Kidney epithelial cell (primary cell): Measurements from ENCODE around the gene NEU1. TPM values are rescaled to one million over a fixed set of nuclear protein-coding genes. Genes with fewer than 3 reads are reported as not detected.
"Not testable (repeated sequence)": the region's sequence is repeated elsewhere in the genome, so short reads cannot be mapped to it uniquely, and the experiment has no call there.

ENCODE experiments used
- DNase-seq: peaks from one replicate; pipeline ENCODE4 v3.0.0-alpha.2; 2010; ENCODE audit warnings: low read depth
- H3K27me3 ChIP-seq: 2 replicates; pipeline ENCODE4 v1.6.0; 2011; ENCODE audit warnings: low read length; ENCODE audit not compliant: control insufficient read depth, insufficient read depth
- H3K36me3 ChIP-seq: 2 replicates; pipeline ENCODE4 v1.5.1; 2011; ENCODE audit warnings: low read length; ENCODE audit not compliant: control insufficient read depth, insufficient read depth
- H3K4me3 ChIP-seq: 2 replicates; pipeline ENCODE4 v1.5.1; 2011; ENCODE audit warnings: low read depth, mild to moderate bottlenecking, control low read depth, low read length
- CTCF ChIP-seq: IDR thresholded peaks from 2 replicates; pipeline ENCODE4 v1.5.1; 2011; ENCODE audit warnings: mild to moderate bottlenecking, moderate library complexity, low read length, control low read depth, inconsistent platforms; ENCODE audit not compliant: insufficient read depth, poor library complexity, severe bottlenecking
- total RNA-seq: library from RNA; depleted of rRNA; stranded (reverse); fragments of >200 nt; gene quantifications from 2 replicates; pipeline ENCODE4 v1.2.3, GENCODE V29; 2015

The NEU1 gene
- total RNA-seq, 1 donor from 2014 or later: 152 TPM

DNA sequence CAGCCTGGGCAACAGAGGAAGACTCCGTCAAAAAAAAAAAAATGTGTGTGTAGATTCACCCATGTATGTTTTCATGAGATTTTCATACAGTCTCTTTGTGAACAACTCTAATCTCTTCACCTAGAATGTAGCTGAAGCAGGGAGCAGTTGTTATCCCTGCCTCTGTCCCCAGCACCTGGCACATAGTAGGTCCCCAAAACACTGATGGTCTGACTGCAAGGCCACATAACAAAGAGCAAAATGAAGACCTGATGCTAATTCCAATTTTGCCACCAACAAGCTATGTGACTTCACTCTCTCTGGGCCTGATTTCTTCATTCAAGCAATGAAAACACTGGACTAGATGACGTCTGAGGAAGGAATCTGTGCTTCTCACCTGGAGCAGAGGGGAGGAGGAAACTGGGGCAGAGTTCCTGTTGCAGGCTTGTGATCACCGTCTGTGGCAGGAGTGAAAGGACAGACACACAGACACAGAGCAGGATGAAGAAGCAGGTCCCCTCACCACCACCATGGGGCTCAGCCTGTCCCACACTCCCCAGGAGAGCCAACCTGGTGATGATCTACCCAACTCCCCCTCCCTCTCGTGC lies 11.6 kb upstream of the NEU1 start:
- Histone ChIP-seq H3K36me3 (no peaks in the 10 kb centered on the region), H3K4me3 (no peak overlapping the region), H3K27me3 (no peaks in the 10 kb centered on the region)
- TF ChIP-seq CTCF: no peak
- no peak for DNase-seq

GRCh38 chr6:31871046-31871659 lies 8.5 kb upstream of the NEU1 start:
- DNase-seq: no peak
- TF ChIP-seq CTCF: no peak
- Histone ChIP-seq H3K4me3 (no peak overlapping the region), H3K36me3 (no peaks in the 10 kb centered on the region), H3K27me3 (no peaks in the 10 kb centered on the region)

GRCh38 chr6:31870385-31870921 lies 7.8 kb upstream of the NEU1 start:
- no peaks in the 10 kb centered on the region for H3K27me3 ChIP-seq
- TF ChIP-seq CTCF: no peak
- DNase-seq: no peak
- H3K36me3 ChIP-seq: no peaks in the 10 kb centered on the region
- H3K4me3 ChIP-seq: no peak overlapping the region

DNA sequence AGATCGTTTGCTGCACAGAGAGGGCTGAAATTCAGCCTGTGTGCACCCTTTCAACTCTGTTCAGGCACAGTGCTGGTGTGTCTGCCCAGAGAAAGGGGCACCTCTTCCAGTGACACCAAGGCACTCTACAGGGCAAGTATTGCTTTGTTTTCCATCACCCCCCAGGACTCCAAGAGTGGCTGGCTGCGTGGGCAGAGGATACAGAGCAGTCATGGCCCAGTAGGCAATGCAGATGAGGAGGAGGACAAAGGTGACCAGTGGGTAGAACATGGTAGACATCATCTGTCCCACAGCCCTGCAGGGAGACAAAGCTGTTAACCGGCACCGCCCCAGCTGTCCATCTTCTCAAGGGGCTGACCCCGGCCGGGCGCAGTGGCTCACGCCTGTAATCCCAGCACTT lies 6.7 kb upstream of the NEU1 start:
- TF ChIP-seq CTCF: no peak
- no peak for DNase-seq
- no peaks in the 10 kb centered on the region for H3K27me3 ChIP-seq
- H3K36me3 ChIP-seq: no peaks in the 10 kb centered on the region
- H3K4me3 ChIP-seq: no peak overlapping the region

- H3K4me3 ChIP-seq, H3K27me3 ChIP-seq, H3K36me3 ChIP-seq, DNase-seq: not testable (repeated sequence)
These were observed 6.0 kb upstream of the NEU1 start for GRCh38 chr6:31868658-31868971.

GRCh38 chr6:31865205-31866118 lies 2.8 kb upstream of the NEU1 start:
- Histone ChIP-seq H3K27me3 (no peaks in the 10 kb centered on the region), H3K36me3 (no peaks in the 10 kb centered on the region), H3K4me3 (no peak overlapping the region)
- DNase-seq: no peak
- TF ChIP-seq CTCF: no peak
